GM19099 (cell line): ENCODE results near the gene PTPN1.

ENCODE experiments used
- POLR2A ChIP-seq: IDR thresholded peaks from 3 replicates; pipeline ENCODE4 v1.6.1; 2011; ENCODE audit warnings: low read depth; ENCODE audit not compliant: insufficient read length; ENCODE audit errors: extremely low read depth

Gene PTPN1

DNA sequence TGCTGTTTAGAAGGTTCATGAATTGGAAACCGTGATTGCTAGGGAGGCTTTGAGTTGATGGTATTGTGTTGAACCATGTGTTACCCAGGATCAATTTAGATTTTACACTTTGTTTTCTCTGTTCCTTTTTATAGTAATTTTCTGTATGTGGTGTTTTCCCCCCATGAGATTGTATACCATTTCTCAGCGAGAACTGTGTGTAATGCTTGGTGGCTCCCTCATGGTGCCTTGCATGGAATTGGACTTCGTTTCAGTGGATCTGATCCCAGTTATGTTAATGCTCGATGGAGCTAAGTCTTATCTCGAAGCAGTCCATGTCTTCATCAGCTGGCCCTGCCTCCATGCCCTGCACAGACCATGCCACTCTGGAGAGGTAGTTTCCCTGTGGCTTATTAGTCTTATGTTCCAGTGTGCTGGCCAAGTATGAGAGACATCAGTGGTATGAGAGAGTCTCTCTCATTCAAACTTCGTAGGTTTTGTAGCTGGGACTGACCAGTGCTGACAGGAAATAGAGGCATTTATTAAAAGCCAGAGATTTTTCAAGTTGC lies 18.7 kb downstream of the PTPN1 start:
- no peak for TF ChIP-seq POLR2A

- no peak for TF ChIP-seq POLR2A
Measured at GRCh38 chr20:50532221-50532620, 22.0 kb downstream of the PTPN1 start.

DNA sequence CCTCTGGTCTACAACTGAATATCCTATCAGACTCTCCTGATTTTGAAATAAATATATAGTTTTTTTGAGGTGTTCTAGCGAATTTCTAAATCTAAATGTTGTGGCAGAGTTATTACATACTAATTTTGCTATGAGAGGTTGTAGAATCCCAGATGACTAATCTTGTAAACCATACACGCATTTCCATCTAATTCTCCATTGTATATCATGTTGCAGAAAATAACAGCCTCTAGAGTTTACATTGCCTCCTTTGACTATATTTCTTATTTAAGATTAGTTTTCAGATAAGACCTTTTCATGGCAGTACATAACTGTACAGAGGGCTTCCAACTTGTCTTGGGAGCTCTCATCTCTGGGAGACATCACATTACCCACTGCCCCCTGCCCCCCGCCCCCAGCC lies 22.9 kb downstream of the PTPN1 start:
- no peak for TF ChIP-seq POLR2A

DNA sequence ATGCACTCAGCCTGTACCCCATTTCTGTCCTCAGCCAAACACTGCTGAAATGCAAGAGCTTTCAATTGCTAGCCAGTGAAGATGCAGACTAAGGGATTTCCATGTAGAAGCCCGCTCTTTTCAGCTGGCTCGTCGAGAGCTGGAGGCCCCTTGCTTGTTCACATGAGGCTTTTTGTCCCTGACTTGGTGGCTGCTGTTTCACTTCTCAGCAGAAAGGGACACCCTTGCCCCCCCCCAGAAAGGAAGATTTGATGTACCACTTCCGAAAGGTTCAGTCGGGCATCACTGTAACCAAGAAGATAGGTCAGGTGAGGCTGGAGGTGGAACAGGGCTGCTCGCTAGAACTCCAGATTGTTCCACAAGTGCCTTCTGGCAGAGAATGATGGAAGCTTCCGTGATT lies 23.3 kb downstream of the PTPN1 start:
- no peak for TF ChIP-seq POLR2A

DNA sequence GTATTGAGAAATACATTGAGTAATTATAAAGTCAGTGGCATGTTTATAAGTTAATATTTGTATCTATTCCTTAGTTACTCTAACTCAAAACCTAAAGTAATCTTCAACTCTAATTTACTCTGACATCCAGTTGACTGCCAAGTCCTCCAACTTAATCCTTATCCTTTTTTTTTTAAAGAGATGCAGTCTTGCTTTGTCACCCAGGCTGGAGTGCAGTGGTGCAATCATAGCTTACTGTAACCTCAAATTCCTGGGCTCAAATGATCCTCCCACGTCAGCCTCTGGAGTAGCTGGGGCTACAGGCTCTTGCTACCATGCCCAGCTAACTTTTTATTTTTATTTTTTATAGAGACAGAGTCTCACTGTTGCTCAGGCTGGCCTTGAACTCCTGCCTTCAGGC lies 24.4 kb downstream of the PTPN1 start:
- TF ChIP-seq POLR2A: no peak

- TF ChIP-seq POLR2A: no peak
Measured at GRCh38 chr20:50535162-50535561, 25.0 kb downstream of the PTPN1 start.

- no peak for TF ChIP-seq POLR2A
Measured at GRCh38 chr20:50536333-50536732, 26.1 kb downstream of the PTPN1 start.

GRCh38 chr20:50537546-50538201 lies 27.5 kb downstream of the PTPN1 start:
- TF ChIP-seq POLR2A: no peak

DNA sequence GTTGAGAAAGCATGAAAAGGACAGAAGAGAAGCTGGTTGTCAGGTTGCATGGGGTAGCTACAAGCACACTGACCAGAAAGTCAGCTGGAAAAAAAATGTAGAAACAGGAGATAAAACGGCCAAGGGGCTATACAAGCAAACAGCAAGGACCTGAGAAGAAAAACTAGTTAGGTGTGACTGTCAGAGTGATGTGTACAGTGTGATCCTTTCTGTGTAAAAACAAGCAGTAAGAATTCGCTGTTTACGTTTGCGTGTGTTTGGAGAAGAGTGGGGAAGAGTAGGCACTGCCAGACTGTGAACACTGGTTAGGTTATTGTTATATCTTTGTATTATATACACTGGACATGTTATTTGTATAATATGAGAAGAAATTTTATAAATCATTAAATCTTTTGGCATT lies 28.1 kb downstream of the PTPN1 start:
- no peak for TF ChIP-seq POLR2A

GRCh38 chr20:50540620-50541605 lies 30.7 kb downstream of the PTPN1 start:
- TF ChIP-seq POLR2A: no peak

DNA sequence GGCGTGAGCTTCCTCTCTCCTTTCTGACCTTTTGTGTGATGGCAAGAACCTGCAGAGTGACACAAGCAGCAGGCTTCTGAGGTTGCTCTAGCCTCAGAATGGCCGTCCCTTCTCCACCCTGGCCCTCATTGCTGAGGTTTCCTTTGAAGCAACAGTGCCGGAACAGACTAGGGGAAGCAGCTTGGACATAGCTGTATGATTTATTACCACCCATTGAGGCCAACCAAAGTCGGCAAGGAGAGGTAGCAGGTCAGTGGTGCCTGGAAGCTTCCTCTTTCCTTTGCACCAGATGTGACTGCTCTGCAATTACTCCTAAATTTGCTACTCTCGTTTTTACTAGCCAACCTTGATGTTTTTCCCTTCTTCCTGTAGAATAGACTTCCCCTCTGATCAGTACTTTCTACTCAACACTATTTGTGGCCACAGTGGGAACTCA lies 31.4 kb downstream of the PTPN1 start:
- TF ChIP-seq POLR2A: no peak

- no peak for TF ChIP-seq POLR2A
Measured at GRCh38 chr20:50543326-50543725, 33.1 kb downstream of the PTPN1 start.

DNA sequence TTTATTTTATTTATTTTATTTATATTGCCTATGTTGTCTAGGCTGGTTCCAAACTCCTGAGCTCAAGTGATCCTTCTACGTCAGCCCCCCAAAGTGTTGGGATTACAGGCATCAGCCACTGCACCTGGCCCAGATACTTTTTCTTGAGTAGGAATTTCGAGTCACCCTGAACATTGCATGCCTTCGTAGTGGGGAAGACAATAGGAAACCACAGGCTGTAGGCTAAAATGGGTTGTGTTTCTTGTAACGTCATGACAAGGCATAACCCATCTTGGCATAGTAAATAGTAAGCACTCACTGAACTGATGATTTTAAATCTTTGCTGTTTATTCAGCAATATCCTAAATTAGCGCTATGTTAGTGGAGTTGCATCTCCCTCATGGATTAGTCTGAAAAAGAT lies 34.9 kb downstream of the PTPN1 start:
- TF ChIP-seq POLR2A: no peak

DNA sequence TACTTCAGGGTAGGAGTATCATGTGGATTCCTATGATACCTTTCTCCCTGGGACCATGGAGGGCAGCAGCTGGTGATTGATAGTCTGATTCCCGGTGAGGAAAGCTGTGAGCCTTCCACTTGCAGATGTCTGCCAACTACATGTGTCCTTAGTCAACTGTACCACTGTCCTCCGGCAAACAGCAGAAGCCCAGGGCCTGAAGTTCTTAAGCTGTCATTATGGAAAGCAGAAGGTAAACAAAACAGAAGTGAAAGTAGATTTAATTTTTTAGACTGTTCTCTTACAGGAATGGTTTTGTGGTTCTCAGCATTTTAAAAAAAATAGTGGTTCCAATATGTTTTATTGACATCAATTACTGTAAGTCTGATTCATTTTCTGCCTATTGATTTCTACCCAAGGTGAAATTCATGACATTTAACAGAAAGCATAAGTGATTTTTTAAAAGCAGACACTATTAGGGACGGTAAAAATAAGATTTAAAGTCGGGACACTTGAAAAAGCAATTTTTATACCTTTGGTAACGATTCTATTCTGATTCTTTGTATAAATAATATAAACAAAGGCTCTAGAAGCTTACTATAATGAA lies 36.6 kb downstream of the PTPN1 start:
- TF ChIP-seq POLR2A: no peak

- TF ChIP-seq POLR2A: no peak
Measured at GRCh38 chr20:50547964-50548363, 37.8 kb downstream of the PTPN1 start.

DNA sequence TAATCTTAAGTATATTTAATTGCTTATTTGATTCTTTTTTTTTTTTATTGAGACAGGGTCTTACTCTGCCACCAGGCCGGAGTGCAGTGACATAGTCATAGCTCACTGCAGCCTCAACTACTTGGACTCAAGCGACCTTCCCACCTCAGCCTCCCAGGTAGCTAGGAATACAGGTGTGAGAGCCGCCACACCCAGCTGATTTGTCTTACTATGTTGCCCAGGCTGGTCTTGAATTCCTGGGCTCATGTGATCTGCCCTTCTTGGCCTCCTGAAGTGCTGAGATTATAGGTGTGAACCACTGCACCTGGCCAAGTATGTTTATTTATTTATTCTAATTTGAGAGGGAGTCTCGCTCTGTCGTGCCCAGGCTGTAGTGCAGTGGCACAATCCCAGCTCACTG lies 38.2 kb downstream of the PTPN1 start:
- TF ChIP-seq POLR2A: no peak

GRCh38 chr20:50550531-50550930 lies 40.3 kb downstream of the PTPN1 start:
- no peak for TF ChIP-seq POLR2A
